A673 (cell line): Measurements from ENCODE around the gene SFMBT2. TPM values are rescaled to one million over a fixed set of nuclear protein-coding genes. Genes with fewer than 3 reads are reported as not detected.
A peak's percentile ranks its signal among the peaks of the same experiment; 100 is the strongest.

Source experiments
- BruUV-seq: library from RNA; stranded (reverse); fragments of 400-500 nt; replicated peaks from 2 replicates; lab custom pipeline; 2021; lab: Mats Ljungman, UMichigan
- CTCF ChIA-PET: fragments of 300-600 bp; sonication (Branson Sonifier 250); formaldehyde crosslinking; loops from one replicate; lab custom pipeline; 2022; ENCODE audit warnings: antibody characterized with exemption; lab: Charles Lee
- POLR2A ChIA-PET: fragments of 300-600 bp; sonication (Branson Sonifier 250); formaldehyde crosslinking; loops from one replicate; lab custom pipeline; 2022; ENCODE audit warnings: antibody characterized with exemption; ENCODE audit not compliant: low non-redundant PET; lab: Charles Lee
- DNase-seq: peaks from one replicate; pipeline ENCODE4 v3.0.0-alpha.2; 2015; ENCODE audit warnings: low spot score
- H3K27ac ChIP-seq: fragments of 200-600 bp; sonication (generic); 2 replicates; pipeline ENCODE4 v1.5.1; 2016; ENCODE audit warnings: mixed run types, low read depth, mild to moderate bottlenecking, mixed read lengths, antibody characterized with exemption, low read length; ENCODE audit not compliant: poor library complexity, severe bottlenecking
- H3K27me3 ChIP-seq: fragments of 200-600 bp; sonication (generic); replicated peaks from 2 replicates; pipeline ENCODE4 v1.6.1; 2017; ENCODE audit warnings: mixed run types, low read depth, mild to moderate bottlenecking, mixed read lengths, antibody characterized with exemption, low read length; ENCODE audit not compliant: insufficient read depth, poor library complexity
- H3K36me3 ChIP-seq: fragments of 200-600 bp; sonication (generic); 2 replicates; pipeline ENCODE4 v1.6.1; 2016; ENCODE audit warnings: mixed run types, mild to moderate bottlenecking, mixed read lengths, antibody characterized with exemption, low read length; ENCODE audit not compliant: insufficient read depth, poor library complexity, severe bottlenecking
- H3K4me1 ChIP-seq: fragments of 200-600 bp; sonication (generic); 2 replicates; pipeline ENCODE4 v1.6.1; 2017; ENCODE audit warnings: mixed run types, mild to moderate bottlenecking, mixed read lengths, antibody characterized with exemption, low read length; ENCODE audit not compliant: insufficient read depth, poor library complexity, severe bottlenecking
- H3K4me3 ChIP-seq: fragments of 200-600 bp; sonication (generic); 2 replicates; pipeline ENCODE4 v1.5.1; 2016; ENCODE audit warnings: low read depth, mixed run types, mild to moderate bottlenecking, mixed read lengths, low read length; ENCODE audit not compliant: poor library complexity, severe bottlenecking
- H3K9me3 ChIP-seq: fragments of 200-600 bp; sonication (generic); 2 replicates; pipeline ENCODE4 v1.6.1; 2016; ENCODE audit warnings: mixed run types, low read depth, mild to moderate bottlenecking, mixed read lengths, antibody characterized with exemption, low read length; ENCODE audit not compliant: poor library complexity, severe bottlenecking
- EZH2 ChIP-seq: fragments of 200-600 bp; sonication (generic); IDR thresholded peaks from 2 replicates; pipeline ENCODE4 v1.6.1; 2017; ENCODE audit warnings: borderline replicate concordance, low read depth, mild to moderate bottlenecking, mixed read lengths, antibody characterized with exemption, low read length; ENCODE audit not compliant: poor library complexity, severe bottlenecking
- intact Hi-C: fragments of 100-400 bp; cut with micrococcal nuclease; formaldehyde crosslinking; loops from one replicate; pipeline ENCODE4 v1.10.0; 2022; ENCODE audit not compliant: unreplicated experiment
- total RNA-seq: library from RNA; stranded (reverse); gene quantifications from 2 replicates; pipeline ENCODE4 v1.2.3, GENCODE V29; 2021
- TF ChIP-seq, protein P1 (sequence below): fragments of 300-800, 200-600 bp; sonication (generic); conservative IDR thresholded peaks from 2 replicates; pipeline ENCODE4 v1.5.1; 2017; ENCODE audit warnings: low read depth, mild to moderate bottlenecking, antibody characterized with exemption, low read length, moderate library complexity, mixed read lengths

Gene SFMBT2
- total RNA-seq, 1 experiment from 2014 or later, result 8.2 TPM

GRCh38 chr10:7417807-7418206, 7.0 kb upstream of the SFMBT2 start:
- no TSS peak for BruUV-seq
- TF ChIP-seq, protein P1, sequence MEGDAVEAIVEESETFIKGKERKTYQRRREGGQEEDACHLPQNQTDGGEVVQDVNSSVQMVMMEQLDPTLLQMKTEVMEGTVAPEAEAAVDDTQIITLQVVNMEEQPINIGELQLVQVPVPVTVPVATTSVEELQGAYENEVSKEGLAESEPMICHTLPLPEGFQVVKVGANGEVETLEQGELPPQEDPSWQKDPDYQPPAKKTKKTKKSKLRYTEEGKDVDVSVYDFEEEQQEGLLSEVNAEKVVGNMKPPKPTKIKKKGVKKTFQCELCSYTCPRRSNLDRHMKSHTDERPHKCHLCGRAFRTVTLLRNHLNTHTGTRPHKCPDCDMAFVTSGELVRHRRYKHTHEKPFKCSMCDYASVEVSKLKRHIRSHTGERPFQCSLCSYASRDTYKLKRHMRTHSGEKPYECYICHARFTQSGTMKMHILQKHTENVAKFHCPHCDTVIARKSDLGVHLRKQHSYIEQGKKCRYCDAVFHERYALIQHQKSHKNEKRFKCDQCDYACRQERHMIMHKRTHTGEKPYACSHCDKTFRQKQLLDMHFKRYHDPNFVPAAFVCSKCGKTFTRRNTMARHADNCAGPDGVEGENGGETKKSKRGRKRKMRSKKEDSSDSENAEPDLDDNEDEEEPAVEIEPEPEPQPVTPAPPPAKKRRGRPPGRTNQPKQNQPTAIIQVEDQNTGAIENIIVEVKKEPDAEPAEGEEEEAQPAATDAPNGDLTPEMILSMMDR, result no peak
- no peak for TF ChIP-seq EZH2
- CTCF ChIA-PET, result interaction anchor here (0.6 kb wide), 1 partner anchor 1890 kb away, joined by 7 read pairs; no protein-coding TSS in a partner anchor

DNA sequence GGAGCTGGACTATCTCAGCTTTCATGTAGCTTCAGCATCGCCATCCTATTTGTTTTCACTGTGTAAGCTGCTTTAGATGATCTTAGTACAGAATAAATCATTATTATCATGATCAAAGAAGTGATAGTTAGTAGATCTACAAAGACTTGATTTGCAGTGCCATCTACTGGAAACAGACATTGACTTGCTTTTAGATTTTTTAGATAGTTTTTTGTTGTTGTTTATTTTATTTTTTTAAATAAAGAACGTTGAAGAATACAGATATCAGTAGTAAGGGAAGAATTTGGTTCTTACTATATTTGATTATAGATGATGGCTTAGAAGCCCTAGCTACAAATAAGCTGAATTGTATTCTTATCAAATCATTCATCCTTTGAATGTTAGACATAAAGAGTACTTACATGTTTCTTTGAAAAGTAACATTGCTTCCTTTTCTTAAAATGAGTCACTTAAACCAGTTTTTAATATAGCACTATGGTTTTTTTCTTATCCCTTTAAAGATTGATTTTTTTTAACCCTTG, 6.3 kb upstream of the SFMBT2 start:
- Histone ChIP-seq H3K4me3 (no peak overlapping the region), H3K36me3 (no peaks in the 10 kb centered on the region), H3K27ac (no peak overlapping the region), H3K27me3 (peaks cover 36% of the 10 kb centered on the region), H3K4me1 (no peaks in the 10 kb centered on the region), H3K9me3 (no peaks in the 10 kb centered on the region)
- peak; percentile 55 for DNase-seq
- no peak for TF ChIP-seq EZH2
- TF ChIP-seq, protein P1, result peak; percentile 68
- ChIA-PET POLR2A (no interaction called here), CTCF (interaction anchor here (0.5 to 1.3 kb wide), 2 partner anchors 497 to 563 kb away, joined by 4 to 7 read pairs; no protein-coding TSS in a partner anchor)
- no TSS peak for BruUV-seq
- intact Hi-C loops, result loop anchor here (2.0 to 10.0 kb wide), 5 partner anchors 572 to 1002 kb away; no protein-coding TSS in a partner anchor

More at GRCh38 chr10:7417807-7418206, 7.0 kb upstream of the SFMBT2 start:
- intact Hi-C loops, result loop anchor here (2.0 to 10.0 kb wide), 5 partner anchors 573 to 1003 kb away; no protein-coding TSS in a partner anchor
- POLR2A ChIA-PET, result no interaction called here
- DNase-seq, result no peak
- no peaks in the 10 kb centered on the region for H3K36me3 ChIP-seq
- peaks cover 32% of the 10 kb centered on the region for H3K27me3 ChIP-seq
- H3K27ac ChIP-seq, result no peak overlapping the region
- no peaks in the 10 kb centered on the region for H3K9me3 ChIP-seq
- no peaks in the 10 kb centered on the region for H3K4me1 ChIP-seq
- no peak overlapping the region for H3K4me3 ChIP-seq

GRCh38 chr10:7414766-7415165, 3.9 kb upstream of the SFMBT2 start:
- CTCF ChIA-PET, result no interaction called here
- POLR2A ChIA-PET, result no interaction called here
- Histone ChIP-seq H3K4me1 (peaks cover 8% of the 10 kb centered on the region), H3K27me3 (peaks cover 51% of the 10 kb centered on the region), H3K36me3 (no peaks in the 10 kb centered on the region), H3K27ac (no peak overlapping the region), H3K4me3 (no peak overlapping the region), H3K9me3 (no peaks in the 10 kb centered on the region)
- intact Hi-C loops, result loop anchor here (5.0 to 10.0 kb wide), 6 partner anchors 292 to 1000 kb away; no protein-coding TSS in a partner anchor
- no peak for DNase-seq
- TF ChIP-seq, protein P1, result no peak
- TF ChIP-seq EZH2, result no peak
- BruUV-seq, result no TSS peak
